ENCODE data around the gene CAPN5.

CAPN5 gene

DNA sequence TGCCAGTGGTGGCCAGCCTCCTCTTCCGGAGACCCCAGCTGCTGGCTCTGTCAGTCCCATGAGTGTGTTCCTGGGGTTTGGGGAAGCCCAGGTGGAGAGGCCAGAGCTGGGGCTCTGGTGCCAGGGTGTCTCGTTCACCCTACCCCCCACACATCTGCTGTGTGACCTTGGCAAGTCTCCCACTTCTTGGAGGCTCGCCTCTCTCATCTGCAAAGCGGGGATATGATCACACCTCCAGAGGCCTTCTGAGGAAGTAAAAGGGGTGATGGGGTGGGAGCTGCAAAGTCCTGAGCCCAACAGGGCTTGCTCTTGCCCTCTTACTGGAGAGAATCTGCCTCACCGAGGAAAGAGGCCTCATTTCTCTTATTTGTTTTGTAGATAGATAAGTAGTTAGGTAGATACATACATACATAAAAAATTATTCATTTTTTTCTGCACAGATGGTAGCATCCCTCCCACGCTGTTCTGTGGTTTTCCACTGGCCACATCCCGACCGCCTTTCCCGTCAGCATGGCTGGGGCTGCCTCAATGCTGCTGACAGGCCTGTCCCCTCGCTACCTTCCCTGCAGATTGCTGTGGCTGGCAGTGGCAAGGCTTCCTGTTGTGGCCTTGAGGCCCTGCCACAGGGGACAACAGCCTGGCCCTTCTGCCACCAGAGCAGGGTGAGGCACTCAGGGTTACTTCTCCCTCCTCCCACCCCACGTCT is 85.2 kb downstream of the CAPN5 start:
- DNase-seq (ENCODE audit: low read depth): peak; percentile 24

DNA sequence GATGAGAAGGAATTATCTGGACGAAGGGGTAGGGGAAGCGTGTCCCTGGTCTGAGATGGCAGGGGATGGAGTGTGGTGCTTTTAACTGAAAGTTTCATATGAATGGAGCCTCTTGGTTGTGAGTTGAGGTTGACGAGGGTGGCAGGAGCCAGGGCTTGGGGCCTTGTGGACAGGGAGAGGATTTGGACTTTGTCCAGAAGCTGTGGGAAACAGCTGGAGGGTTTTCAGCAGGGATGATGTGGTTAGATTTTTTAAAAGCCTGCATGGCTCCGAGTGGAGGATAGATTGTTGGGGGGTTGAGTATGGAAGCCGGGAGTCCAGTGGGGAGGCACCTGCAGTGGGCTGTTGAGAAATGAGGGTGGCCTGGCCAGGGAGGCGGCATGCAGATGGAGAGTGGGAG is 86.1 kb downstream of the CAPN5 start:
- no peak for DNase-seq (ENCODE audit: low read depth)

DNA sequence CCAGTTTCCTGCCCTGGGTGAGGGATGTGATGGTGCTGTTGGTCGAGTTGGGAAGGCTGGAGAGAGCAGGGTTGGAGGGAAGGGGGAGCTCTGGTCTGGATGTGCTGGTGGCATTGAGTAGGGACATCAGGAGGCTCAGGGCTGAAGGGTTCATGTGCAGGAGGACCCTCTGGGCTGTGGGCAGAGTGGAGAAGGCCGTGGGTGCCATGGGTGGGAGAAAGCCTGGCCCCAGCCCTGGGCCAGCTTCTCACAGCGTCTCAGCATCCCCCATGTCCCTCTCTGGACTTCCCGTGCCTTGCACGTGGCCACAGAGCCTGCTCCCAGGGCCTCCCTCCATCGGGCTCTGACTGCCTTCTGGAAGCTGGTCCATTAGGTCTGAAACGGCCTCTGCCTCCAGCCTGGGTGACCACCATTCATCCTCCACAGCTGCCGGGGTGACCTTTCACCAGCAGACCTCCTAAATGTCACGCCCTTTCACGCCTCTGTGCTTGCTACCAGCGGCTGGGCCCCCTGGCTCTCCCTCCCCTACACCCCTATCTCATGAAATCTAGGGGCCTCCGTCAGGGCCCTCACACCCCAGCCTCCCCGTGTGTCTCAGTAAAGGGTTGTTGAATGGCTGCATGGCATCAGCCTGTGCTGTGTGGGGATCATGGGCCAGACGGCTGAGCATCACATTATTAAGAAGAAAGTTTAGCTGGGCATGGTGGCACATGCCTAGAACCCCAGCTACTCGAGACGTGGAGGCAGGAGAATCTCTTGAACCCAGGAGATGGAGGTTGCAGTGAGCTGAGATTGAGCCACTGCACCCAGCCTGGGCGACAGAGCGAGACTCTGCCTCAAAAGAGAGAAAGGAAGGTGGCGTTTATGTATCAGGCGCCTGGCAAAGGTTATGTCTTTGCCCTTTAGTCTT is 86.8 kb downstream of the CAPN5 start:
- no peak for DNase-seq (ENCODE audit: low read depth)

DNA sequence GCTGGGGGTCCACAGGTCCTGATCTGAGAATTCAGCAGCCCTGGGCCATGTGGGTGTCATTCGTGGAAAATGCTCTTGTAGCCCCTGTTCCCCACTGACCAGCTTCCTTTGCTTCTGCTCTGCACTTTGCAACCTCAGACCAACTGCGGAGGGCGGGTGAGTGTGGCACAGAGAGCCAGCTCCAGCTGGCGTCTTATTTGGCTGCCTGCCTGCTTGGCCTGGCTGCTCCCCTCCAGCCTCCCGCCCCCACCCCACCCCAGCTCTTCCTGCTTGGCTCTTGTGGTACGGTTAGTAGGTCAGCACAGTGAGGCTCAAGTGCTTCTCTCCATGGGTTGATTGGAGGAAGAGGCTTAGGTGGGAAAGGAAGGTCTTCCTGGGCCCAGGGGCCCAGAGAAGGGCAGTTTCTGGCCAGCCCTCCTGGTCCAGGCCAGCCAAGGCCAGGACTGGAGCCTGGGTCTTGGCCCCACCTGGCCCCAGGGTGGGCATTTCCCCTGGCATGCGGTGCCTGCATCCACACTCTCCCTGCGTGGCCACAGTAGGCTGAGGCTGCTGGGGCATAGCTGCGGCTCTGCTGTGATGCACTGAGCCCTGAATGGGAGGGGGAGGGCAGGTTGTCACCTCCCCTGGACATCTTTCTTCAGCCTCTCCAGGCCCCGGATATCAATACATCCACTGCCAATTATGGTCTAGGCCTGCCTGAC is 87.8 kb downstream of the CAPN5 start:
- DNase-seq (ENCODE audit: low read depth): no peak

DNA sequence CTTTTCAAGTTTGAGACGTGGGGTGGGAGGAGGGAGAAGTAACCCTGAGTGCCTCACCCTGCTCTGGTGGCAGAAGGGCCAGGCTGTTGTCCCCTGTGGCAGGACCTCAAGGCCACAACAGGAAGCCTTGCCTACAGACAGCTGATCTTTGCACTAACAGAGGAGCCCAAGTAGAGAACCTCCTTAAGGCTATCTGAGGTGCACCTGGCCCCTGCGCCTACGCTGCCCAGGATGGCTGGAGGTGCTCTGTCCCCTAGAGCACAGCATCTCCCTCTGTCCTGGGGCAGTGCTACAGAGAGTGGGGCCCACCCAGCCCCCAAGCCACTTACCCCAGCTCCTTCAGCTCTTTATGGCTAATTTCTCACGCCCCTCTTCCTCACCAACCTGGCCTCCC is 88.3 kb downstream of the CAPN5 start:
- DNase-seq (ENCODE audit: low read depth): no peak

DNA sequence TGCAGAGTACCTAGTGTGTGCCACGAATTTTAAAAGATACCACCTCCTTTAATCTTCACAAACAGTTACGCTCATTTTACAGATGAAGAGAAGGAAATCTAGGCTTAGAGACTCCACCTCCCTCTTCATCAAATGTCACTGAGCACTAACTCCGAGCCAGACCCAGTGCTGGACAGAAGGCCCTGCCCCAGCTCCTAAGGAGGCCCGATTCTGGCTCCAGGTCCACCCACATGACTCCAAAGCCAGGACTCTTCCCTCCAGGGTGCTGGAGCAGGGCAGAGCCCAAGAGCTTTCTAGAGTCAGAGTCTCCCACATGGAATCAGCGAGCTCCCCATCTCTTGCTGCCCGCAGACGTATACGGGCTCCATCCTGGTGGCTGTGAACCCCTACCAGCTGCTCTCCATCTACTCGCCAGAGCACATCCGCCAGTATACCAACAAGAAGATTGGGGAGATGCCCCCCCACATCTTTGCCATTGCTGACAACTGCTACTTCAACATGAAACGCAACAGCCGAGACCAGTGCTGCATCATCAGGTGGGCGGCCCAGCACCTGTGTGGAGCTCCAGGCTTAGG is 88.9 kb downstream of the CAPN5 start:
- DNase-seq (ENCODE audit: low read depth): no peak

DNA sequence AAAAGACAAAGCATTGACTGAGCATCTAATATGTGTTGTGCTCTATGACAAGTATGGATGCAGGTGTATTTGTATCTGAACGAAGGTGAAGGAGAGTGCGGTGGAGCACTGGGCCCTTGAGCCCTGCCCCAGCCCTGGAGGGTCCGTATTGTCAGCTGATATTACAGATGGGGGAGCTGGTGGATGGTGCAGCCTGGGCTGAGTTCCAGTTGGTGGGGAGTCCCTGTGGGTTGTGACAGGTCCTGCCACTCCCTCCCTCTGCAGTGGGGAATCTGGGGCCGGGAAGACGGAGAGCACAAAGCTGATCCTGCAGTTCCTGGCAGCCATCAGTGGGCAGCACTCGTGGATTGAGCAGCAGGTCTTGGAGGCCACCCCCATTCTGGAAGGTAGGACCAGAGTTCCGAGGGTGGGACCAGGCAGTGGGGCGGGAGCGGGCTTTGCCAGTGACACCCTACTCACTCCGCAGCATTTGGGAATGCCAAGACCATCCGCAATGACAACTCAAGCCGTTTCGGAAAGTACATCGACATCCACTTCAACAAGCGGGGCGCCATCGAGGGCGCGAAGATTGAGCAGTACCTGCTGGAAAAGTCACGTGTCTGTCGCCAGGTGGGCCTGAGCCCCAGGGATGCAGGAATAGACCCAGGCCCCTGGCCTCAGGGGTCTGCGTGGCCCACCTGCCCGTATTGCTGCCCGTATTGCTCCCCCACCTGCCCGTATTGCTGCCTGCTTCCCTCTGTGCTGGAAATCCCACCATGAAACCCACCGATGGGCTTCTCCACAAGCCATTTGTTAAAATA is 89.8 kb downstream of the CAPN5 start:
- no peak for DNase-seq (ENCODE audit: low read depth)

DNA sequence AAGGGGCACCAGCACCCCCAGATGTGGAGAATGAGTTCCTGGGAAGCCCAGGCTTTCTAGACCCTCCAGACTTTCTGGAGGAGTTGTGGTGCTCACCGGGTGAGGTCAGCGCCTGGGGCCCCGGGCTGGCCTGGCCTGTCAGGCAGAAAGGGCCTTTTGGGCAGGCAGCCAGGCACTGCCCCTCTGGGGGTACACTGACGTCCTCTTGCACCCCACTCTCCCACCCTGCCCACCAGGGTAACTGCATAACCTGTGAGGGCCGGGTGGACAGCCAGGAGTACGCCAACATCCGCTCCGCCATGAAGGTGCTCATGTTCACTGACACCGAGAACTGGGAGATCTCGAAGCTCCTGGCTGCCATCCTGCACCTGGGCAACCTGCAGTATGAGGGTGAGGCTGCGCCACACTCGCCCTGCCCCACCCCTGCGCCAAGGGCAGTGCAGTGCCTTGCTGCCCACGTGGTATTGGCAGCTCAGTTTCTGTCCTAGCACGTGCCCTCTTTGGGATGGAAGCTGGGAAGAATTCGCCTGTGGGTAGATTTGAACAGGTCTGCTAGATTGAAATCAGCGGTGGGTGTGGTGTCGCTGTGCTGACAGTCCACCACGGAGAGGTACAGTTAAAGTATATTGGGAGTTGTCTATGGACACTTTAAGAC is 91.4 kb downstream of the CAPN5 start:
- DNase-seq (ENCODE audit: low read depth): no peak

DNA sequence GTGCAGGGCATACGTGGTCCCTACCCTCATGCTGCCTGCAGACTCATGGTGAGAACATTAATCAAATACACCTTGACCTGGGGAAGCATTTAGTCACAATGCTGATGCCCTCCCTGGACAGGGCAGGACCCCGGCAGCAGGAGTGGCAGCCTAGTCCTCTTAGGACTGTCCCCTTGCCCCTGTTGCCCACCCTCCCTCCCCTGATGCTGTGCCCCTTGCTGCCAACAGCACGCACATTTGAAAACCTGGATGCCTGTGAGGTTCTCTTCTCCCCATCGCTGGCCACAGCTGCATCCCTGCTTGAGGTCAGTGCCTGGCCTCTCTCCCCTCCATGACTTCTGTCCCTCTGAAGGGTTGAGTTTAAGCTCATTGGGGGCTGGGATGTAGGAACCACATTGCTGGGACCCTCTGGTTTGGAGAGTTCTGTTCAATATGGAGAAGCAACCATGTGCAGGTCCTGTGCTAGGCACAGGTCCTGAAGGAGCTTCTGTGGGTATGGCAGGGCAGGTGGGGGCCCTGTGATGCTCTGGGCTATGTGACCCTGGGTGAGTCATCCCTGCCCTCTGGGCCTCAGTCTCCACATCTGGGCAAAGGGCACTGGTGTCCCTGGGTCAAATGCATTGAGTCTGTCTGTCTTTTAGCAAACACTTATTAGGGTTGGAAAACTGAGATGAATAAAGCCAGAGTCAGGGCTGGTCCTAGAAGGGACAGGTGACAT is 92.6 kb downstream of the CAPN5 start:
- DNase-seq (ENCODE audit: low read depth): no peak

DNA sequence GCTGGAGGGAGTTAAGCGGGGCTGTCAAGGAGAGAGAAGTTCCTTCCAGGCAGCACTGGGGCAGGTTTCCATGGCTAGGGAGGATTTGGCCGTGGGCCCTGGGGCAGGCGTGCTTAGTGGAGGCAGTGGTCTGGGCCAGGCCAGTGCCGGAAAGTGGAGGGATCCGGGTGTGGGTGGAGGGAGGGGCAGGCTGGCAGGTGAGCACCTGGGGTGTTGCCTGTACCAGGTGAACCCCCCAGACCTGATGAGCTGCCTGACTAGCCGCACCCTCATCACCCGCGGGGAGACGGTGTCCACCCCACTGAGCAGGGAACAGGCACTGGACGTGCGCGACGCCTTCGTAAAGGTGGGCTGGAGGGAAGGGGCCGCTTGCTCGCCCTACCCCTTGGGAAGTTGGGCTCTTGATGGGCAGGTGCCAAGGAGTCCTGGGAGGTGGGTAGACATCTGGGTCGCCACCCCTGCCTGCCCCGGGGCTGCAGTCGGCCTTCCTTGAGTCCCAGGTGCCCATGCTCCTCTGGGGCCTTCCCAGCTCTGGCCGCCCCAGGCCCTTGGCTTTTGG is 93.2 kb downstream of the CAPN5 start:
- no peak for DNase-seq (ENCODE audit: low read depth)

DNA sequence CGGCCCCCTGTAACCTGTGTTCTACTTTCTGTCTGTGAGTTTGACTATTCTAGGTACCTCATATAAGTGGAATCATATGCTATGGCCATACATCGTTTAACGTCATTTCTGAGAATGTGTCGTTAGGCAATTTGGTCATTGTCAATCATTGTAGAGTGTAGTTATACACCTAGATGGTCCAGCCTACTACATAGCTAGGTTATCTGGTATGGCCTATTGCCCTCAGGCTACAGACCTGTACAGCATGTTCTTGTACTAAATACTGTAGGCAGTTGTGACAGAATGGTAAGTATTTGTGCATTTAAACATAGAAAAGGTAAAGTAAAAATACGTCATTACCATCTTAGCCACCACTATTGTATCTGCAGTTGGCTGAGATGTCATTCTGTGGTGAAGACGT is 96.5 kb downstream of the CAPN5 start:
- no peak for DNase-seq (ENCODE audit: low read depth)

DNA sequence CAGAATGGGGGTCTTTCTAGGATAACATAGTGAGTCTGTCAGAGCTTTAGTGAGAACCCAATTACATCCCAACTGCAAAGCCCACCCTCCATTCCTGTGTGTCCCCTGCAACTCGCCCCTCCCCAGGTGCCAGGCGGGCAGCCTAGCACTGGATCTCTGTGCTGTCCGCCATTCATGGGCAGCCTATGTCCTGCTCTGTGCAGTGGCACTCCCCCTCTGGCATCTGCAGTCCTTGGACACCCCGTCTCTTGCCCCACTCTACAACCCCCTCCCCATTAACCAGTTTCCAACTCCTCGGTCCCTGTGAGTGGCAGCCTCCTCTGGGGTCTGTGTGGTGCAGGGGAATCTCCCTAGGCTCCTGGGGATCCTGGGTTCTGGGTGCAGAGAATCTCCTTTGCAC is 98.3 kb downstream of the CAPN5 start:
- no peak for DNase-seq (ENCODE audit: low read depth)

DNA sequence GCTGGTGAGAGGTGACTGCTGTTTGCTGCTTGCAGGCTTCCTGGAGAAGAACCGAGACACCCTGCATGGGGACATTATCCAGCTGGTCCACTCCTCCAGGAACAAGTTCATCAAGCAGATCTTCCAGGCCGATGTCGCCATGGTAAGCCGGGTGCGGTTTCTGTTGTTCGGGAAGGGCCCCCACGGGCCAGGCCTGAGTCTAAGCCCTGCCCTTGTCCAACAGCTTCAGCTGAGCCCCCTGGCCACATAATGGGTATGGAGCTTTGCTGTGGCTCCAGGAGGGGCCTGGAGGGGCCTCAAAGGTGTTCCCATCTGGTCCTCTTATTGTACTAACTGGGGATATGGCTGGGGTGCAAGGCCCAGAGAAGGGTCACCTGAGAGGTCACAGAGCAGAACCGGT is 99.2 kb downstream of the CAPN5 start:
- no peak for DNase-seq (ENCODE audit: low read depth)

DNA sequence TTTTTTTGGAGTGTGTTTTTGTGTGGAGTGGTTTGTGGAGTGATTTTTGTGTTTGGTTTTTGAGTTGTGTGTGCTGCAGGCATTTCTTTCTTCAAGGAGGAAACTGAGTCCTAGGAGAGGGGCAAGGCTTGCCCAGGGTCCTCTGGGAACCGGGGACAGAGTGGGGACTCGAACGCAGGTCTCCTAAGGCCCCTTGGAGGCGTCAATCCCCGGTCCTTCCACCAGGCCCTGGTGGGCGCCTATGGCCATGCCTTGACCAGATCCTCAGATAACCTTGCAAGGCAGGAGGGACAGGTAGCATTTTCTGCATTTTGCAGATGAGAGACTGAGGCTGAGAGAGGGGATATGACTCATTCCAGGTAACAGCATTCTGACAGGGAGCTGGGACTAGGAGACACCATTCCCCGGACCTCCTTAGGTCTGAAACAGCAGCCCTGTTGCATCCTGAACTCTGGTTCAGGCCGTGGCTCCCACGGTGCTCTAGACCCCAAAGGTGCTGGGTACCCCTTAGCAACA is 100.4 kb downstream of the CAPN5 start:
- no peak for DNase-seq (ENCODE audit: low read depth)

DNA sequence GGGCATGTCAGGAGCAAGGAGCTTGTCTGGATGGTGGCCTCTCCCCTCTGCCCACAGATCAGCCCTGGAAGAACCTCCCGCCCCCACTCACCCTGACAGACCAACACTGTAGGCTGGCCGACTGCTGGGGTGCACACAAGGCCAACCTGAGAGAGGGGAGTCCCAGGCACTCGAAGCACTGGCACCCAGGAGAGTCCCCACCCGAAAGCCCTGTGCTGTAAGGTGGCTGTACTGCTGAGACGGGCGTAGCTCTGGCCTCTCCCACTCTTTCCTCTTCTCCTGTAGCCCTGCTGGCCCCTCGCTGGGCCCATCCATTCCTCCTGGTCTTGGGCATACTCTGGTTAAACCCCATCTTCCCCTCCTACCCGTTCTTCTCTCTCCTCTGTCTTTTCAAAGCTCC is 101.0 kb downstream of the CAPN5 start:
- no peak for DNase-seq (ENCODE audit: low read depth)

DNA sequence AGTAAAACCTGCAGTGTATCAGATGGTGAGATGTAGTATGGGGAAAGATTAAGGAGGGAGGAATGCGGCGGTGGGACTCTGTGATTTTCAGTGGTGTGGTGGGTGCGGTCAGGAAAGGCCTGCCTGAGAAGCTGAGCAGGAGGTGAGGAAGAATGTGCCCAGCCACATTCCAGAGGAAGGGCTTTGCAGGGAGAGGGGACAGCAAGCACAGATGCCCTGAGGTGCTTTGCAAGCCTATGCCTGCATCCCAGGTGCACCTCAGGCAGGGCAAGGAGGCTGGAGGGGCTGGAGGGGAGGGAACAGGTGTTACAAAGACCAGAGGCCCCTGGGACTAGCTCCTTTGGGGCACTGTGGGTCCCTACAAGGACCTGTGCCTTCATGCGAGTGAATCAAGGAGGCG is 103.3 kb downstream of the CAPN5 start:
- no peak for DNase-seq (ENCODE audit: low read depth)

DNA sequence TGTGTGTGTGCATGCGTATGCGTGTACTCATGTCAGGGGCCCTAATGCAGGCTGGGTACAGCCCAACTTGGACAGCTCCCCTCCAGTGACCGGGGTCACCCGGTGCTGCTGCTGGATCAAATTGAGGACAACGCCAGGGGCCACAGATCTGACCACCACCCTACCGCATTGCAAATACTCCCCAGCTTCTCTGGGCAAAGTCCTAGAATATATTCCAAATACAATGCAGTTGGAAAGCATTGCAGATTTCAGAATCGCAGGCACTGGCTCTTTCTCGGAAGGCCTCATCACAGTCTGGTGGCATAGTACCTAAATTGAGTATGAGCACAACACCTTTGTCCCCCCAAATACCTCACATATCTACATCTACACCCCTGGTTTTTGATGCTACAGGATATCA is 104.5 kb downstream of the CAPN5 start:
- DNase-seq (ENCODE audit: low read depth): no peak

DNA sequence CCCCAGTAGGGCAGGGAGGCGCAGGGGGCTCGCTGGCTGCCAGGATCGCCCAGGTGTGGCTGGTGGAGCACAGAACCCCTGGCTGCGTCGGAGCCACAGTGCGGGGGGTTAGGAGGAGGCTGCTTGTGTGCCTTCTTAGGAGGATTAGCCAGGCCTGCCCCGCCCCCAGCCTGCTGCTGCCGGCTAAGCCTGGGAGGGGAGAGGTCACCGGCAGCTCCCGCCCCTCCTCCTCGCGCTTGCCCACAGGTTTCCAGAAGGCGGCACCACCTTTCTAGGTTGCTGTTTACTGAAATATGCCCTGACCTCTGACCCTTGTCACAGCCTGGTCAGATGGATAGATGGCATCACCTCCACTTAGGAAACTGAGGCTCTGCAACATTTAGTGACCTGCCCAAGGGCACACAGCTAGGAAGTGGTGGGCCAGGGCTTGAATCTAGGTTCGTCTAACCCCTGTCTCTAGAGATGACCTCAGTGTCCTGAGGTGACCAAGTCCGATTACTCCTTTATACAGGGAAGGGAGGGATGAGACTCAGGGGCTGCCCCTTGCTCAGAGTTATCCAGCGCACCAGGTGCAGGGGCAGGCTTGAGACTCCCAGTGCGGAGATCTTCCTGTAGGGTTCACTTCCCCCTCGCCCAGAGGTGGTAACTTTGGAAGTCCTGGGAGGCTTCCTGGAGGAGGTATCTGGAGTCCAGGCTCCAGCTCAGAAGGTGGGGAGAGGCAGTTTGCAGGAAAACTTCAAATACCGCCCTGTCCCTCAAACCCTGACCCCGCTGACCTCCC is 105.3 kb downstream of the CAPN5 start:
- DNase-seq (ENCODE audit: low read depth): no peak

DNA sequence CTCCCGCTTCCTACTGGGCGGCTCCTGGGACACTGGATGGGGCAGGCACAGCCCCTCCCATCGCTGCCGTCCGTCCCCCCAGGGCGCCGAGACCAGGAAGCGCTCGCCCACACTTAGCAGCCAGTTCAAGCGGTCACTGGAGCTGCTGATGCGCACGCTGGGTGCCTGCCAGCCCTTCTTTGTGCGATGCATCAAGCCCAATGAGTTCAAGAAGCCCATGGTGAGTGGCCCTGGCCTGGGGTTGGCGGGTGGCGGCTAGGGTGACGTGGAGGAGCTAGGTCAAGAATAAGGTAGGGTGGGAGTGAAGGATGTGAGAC is 105.9 kb downstream of the CAPN5 start:
- no peak for DNase-seq (ENCODE audit: low read depth)
